Bronchial epithelial cell (primary cell): Measurements from ENCODE around the gene MAGIX. TPM values are rescaled to one million over a fixed set of nuclear protein-coding genes. Genes with fewer than 3 reads are reported as not detected.

Experiments used
- DNase-seq: peaks from one replicate; pipeline ENCODE4 v3.0.0-alpha.2; 2010; ENCODE audit warnings: low read depth
- FAIRE-seq: peaks from 2 replicates; lab custom pipeline; 2011; peaks lifted over from hg19 to GRCh38; lab: Jason Lieb, UNC
- H3K27me3 ChIP-seq: 2 replicates; pipeline ENCODE4 v1.5.1; 2011; ENCODE audit warnings: low read length; ENCODE audit not compliant: control insufficient read depth, insufficient read depth
- H3K36me3 ChIP-seq: 2 replicates; pipeline ENCODE4 v1.5.1; 2011; ENCODE audit warnings: low read length; ENCODE audit not compliant: control insufficient read depth, insufficient read depth
- H3K4me3 ChIP-seq: 2 replicates; pipeline ENCODE4 v1.5.1; 2011; ENCODE audit warnings: mild to moderate bottlenecking, low read depth, low read length, control low read depth
- total RNA-seq: library from RNA; depleted of rRNA; stranded (reverse); fragments of >200 nt; gene quantifications from 2 replicates; pipeline ENCODE4 v1.2.1, GENCODE V29; 2014
- TF ChIP-seq, protein P1 (sequence below): IDR thresholded peaks from 2 replicates; pipeline ENCODE4 v1.5.1; 2011; ENCODE audit warnings: mild to moderate bottlenecking, moderate library complexity, low read length, control low read depth, inconsistent platforms; ENCODE audit not compliant: insufficient read depth, severe bottlenecking

Gene MAGIX
- total RNA-seq, 1 donor from 2014 or later = 3.7 TPM

DNA sequence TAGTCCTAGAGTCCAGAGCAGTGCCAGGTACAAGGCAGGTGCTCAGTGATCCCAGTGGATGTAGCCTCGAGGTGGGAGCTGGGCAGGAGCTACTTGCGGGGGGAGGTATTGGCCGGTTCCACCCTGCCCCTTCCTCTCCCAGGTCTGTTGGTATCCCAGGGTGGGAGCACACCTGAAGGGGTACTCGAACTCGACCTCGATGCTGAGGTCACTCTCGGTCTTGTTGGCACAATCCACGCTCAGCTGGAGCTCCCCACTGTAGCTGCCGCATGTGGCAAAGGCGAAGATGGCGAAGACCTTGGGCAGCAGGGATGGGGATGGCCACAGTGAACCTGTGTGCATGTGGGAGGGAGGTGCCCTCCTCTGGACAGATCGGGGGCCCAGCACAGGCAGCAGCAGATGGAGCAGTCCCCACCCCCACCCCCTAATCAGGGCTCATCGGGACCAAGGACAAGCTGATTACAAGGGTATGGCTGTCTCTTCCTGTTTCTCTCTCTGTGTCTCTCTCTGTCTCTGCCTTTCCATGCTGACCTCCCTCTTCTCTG, 35.1 kb downstream of the MAGIX start:
- no peaks in the 10 kb centered on the region for H3K36me3 ChIP-seq
- TF ChIP-seq, protein P1, sequence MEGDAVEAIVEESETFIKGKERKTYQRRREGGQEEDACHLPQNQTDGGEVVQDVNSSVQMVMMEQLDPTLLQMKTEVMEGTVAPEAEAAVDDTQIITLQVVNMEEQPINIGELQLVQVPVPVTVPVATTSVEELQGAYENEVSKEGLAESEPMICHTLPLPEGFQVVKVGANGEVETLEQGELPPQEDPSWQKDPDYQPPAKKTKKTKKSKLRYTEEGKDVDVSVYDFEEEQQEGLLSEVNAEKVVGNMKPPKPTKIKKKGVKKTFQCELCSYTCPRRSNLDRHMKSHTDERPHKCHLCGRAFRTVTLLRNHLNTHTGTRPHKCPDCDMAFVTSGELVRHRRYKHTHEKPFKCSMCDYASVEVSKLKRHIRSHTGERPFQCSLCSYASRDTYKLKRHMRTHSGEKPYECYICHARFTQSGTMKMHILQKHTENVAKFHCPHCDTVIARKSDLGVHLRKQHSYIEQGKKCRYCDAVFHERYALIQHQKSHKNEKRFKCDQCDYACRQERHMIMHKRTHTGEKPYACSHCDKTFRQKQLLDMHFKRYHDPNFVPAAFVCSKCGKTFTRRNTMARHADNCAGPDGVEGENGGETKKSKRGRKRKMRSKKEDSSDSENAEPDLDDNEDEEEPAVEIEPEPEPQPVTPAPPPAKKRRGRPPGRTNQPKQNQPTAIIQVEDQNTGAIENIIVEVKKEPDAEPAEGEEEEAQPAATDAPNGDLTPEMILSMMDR = no peak
- no peaks in the 10 kb centered on the region for H3K27me3 ChIP-seq
- DNase-seq (no peak), FAIRE-seq (no peak)
- no peak overlapping the region for H3K4me3 ChIP-seq

DNA sequence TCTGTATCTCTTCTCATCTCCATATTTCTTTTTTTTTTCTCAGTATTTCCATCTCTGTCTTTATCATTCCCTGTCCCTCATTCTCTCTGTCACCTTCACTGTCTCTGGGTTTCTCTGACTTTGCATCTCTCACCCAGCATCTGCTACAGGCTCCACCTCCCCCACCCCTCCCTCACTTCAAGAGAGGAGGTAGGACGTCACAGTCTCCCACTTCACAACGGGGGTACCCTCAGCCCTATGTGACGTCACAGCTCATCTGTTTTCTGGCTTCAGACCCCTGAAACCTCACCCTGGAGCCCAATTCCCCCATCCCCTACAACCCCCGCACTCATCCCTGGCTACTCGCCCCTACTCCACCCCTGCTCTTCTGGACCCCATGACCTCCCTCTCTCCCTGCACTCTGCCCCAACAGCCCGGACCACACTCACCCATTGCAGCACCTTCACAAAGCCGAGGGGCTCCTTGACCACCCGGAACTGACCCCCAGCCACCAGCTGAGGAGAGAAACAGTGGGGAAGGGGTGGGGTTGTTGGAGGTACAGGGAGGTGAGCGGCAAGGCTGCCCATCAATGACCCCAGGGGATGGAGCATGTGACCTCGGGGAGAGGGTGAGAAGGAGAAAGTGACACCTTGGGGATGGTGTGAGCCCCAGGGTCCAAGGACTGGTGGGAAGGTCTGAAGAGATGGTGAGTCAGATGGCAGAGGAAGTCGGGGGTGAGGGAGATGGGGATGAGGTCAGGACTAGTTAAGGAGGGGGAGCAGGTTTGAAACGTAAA, 36.2 kb downstream of the MAGIX start:
- TF ChIP-seq, protein P1 = no peak
- Histone ChIP-seq H3K27me3 (no peaks in the 10 kb centered on the region), H3K36me3 (no peaks in the 10 kb centered on the region), H3K4me3 (no peak overlapping the region)
- FAIRE-seq (no peak), DNase-seq (peak; percentile 9)

GRCh38 chrX:49199315-49199595, 36.7 kb downstream of the MAGIX start:
- FAIRE-seq = no peak
- Histone ChIP-seq H3K36me3 (no peaks in the 10 kb centered on the region), H3K4me3 (no peak overlapping the region), H3K27me3 (no peaks in the 10 kb centered on the region)
- TF ChIP-seq, protein P1 = no peak
- no peak for DNase-seq

GRCh38 chrX:49199906-49200771, 37.6 kb downstream of the MAGIX start, which contains the start of gene SYP:
TSS of gene SYP (minus strand) at chrX:49200193. CDS start at chrX:49200186, 7 bp downstream.
- peak within 1 kb of the TSS; percentile 14 for H3K4me3 ChIP-seq
- TF ChIP-seq, protein P1 = no peak
- FAIRE-seq (no peak), DNase-seq (peak; percentile 59)
- no peaks in the 10 kb centered on the region for H3K27me3 ChIP-seq
- H3K36me3 ChIP-seq = no peaks in the 10 kb centered on the region

DNA sequence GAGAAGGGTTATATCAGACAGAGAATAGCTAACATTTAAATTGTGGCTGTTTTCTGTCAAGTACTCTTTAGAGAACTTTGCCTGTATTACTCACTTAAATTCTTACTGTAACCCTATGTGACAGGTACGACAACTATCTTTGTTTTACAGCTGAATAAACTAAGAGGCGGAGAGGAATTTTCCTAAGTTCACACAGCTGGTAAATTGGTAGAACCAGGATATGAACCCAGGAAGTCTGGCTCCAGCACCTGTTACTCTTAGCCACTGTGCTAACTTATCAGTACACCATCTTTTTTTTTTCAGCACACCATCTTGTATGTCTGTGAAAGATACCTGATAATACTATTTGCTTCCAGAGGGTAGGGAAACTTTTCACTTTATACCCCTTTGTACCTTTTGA, 39.5 kb downstream of the MAGIX start:
- Histone ChIP-seq H3K36me3 (no peaks in the 10 kb centered on the region), H3K27me3 (no peaks in the 10 kb centered on the region), H3K4me3 (no peak overlapping the region)
- FAIRE-seq (no peak), DNase-seq (no peak)
- TF ChIP-seq, protein P1 = no peak
